Prostate gland (tissue), 2 donors: ENCODE results near the gene ATP23.

ENCODE experiments used
- POLR2A ChIP-seq: fragments of 450-650 bp; IDR thresholded peaks from one replicate; pipeline ENCODE4 v1.6.1; 2016; ENCODE audit warnings: antibody characterized with exemption, mild to moderate bottlenecking
- POLR2AphosphoS5 ChIP-seq: sonication (generic); formaldehyde crosslinking; IDR thresholded peaks from one replicate; pipeline ENCODE4 v1.6.1; 2017; ENCODE audit warnings: antibody characterized with exemption
- TF ChIP-seq, protein P1 (sequence below), 4 experiments: fragments of 200-600 bp in 2 of 4; fragments of 450-650 bp in 2 of 4; sonication (generic) in 2 of 4; IDR thresholded peaks; 1 replicate in 3 of 4; 2 replicates in 1 of 4; pipeline ENCODE4 v1.5.1; 2016 to 2019; ENCODE audit warnings: antibody characterized with exemption in 4 of 4, mild to moderate bottlenecking in 2 of 4, moderate library complexity in 2 of 4

DNA sequence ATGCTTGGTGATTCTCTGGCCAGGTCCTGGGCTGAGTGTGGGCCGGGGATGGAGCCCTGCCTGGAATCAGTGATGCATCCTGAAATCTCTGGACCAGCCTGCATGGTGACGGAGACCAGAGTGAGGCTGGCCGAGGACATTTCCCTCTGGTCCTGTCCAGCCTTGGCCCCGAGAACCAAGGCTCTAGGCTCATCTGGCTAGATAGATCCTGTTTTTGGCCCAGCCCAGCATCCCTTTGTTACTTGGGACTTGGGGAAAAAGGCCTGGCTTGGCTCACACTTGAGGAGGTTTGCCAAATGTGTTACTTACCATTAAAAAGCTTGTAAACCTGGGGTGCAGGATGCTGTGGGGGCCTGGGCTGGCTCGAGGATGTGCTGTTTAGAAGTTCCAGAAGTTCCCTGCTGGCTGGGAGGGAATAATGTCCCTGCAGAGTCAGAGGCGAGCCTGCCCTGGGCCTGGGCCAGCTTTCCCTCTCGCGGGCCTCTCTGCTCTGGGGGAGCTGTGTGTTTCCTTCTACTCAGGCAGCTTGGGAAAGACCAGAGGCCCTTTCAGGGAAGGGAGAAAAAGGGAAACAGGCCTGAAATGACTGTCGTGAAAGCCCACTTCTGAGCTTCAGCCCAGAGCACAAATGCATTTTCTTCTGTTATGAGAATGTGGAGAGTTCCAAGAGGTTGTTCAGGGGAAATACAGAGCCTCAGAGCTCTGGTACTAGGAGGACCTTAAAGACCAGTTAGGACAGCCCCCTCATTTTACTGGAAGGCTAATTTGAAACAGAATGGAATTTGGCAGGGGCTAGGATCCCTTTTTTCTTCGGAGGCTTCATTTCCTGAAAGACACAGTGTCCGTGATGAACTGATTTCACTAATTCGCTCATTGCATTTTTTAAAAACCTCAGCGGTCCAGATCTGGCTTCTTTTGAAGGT is 47.7 kb upstream of the ATP23 start:
- TF ChIP-seq, protein P1, sequence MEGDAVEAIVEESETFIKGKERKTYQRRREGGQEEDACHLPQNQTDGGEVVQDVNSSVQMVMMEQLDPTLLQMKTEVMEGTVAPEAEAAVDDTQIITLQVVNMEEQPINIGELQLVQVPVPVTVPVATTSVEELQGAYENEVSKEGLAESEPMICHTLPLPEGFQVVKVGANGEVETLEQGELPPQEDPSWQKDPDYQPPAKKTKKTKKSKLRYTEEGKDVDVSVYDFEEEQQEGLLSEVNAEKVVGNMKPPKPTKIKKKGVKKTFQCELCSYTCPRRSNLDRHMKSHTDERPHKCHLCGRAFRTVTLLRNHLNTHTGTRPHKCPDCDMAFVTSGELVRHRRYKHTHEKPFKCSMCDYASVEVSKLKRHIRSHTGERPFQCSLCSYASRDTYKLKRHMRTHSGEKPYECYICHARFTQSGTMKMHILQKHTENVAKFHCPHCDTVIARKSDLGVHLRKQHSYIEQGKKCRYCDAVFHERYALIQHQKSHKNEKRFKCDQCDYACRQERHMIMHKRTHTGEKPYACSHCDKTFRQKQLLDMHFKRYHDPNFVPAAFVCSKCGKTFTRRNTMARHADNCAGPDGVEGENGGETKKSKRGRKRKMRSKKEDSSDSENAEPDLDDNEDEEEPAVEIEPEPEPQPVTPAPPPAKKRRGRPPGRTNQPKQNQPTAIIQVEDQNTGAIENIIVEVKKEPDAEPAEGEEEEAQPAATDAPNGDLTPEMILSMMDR (IDR thresholded peaks at IDR 0.05): peak in 1 of 4 experiments; percentile 34
- TF ChIP-seq POLR2A: no peak
- peak; percentile 72 for TF ChIP-seq POLR2AphosphoS5
